HUES6 (cell line): Measurements from ENCODE around the gene SEC23B.

Experiments
- H3K27ac ChIP-seq: 2 replicates; pipeline ENCODE4 v1.7.0; 2013; ENCODE audit warnings: low read depth, mild to moderate bottlenecking, low read length, inconsistent platforms
- H3K27me3 ChIP-seq: 2 replicates; pipeline ENCODE4 v1.6.1; 2013; ENCODE audit warnings: low read length; ENCODE audit not compliant: control insufficient read depth, insufficient read depth
- H3K36me3 ChIP-seq: 2 replicates; pipeline ENCODE4 v1.6.1; 2013; ENCODE audit warnings: low read length; ENCODE audit not compliant: control insufficient read depth, insufficient read depth
- H3K4me1 ChIP-seq: 2 replicates; pipeline ENCODE4 v1.6.1; 2013; ENCODE audit warnings: low read length; ENCODE audit not compliant: control insufficient read depth, insufficient read depth
- H3K4me3 ChIP-seq: 2 replicates; pipeline ENCODE4 v1.5.1; 2013; ENCODE audit warnings: low read depth, low read length
- H3K9ac ChIP-seq: one replicate; pipeline ENCODE4 v1.6.1; 2013; ENCODE audit warnings: mild to moderate bottlenecking, low read length
- H3K9me3 ChIP-seq: 2 replicates; pipeline ENCODE4 v1.6.1; 2013; ENCODE audit warnings: low read depth, low read length; ENCODE audit not compliant: control insufficient read depth, insufficient read depth

The SEC23B gene

GRCh38 chr20:18553746-18554145, 46.0 kb downstream of the SEC23B start:
- no peak overlapping the region for H3K27ac ChIP-seq
- H3K4me3 ChIP-seq, result no peak overlapping the region
- peaks cover 75% of the 10 kb centered on the region for H3K36me3 ChIP-seq
- H3K4me1 ChIP-seq, result no peaks in the 10 kb centered on the region
- H3K9me3 ChIP-seq, result no peaks in the 10 kb centered on the region
- no peak overlapping the region for H3K9ac ChIP-seq
- H3K27me3 ChIP-seq, result no peaks in the 10 kb centered on the region

- peaks cover 20% of the 10 kb centered on the region for H3K36me3 ChIP-seq
- H3K9me3 ChIP-seq, result no peaks in the 10 kb centered on the region
- peak within 1 kb of the TSS; percentile 56; the same call in 1 of the 2 replicates for H3K27ac ChIP-seq
- H3K4me1 ChIP-seq, result no peaks in the 10 kb centered on the region
- H3K27me3 ChIP-seq, result no peaks in the 10 kb centered on the region
- H3K9ac ChIP-seq, result peak within 1 kb of the TSS; percentile 83
- H3K4me3 ChIP-seq, result peak within 1 kb of the TSS; percentile 85
Observed at GRCh38 chr20:18566892-18567738, 59.4 kb downstream of the SEC23B start, which contains the start of gene SMIM26. SMIM26 (plus strand) TSS chr20:18567432; CDS start chr20:18567479, 47 bp downstream.

- Histone ChIP-seq H3K27ac (peak overlapping the region; percentile 56; the same call in 1 of the 2 replicates), H3K4me1 (no peaks in the 10 kb centered on the region), H3K4me3 (peak overlapping the region; percentile 85), H3K36me3 (peaks cover 16% of the 10 kb centered on the region), H3K9ac (peak overlapping the region; percentile 83), H3K9me3 (no peaks in the 10 kb centered on the region), H3K27me3 (no peaks in the 10 kb centered on the region)
Observed at GRCh38 chr20:18567739-18568091, 60.0 kb downstream of the SEC23B start.

GRCh38 chr20:18571009-18571408, 63.3 kb downstream of the SEC23B start:
- peaks cover 14% of the 10 kb centered on the region for H3K36me3 ChIP-seq
- H3K4me3 ChIP-seq, result no peak overlapping the region
- H3K9ac ChIP-seq, result no peak overlapping the region
- no peaks in the 10 kb centered on the region for H3K4me1 ChIP-seq
- no peak overlapping the region for H3K27ac ChIP-seq
- H3K27me3 ChIP-seq, result no peaks in the 10 kb centered on the region
- no peaks in the 10 kb centered on the region for H3K9me3 ChIP-seq

- Histone ChIP-seq H3K4me3 (no peak overlapping the region), H3K36me3 (peaks cover 14% of the 10 kb centered on the region), H3K27me3 (no peaks in the 10 kb centered on the region), H3K9ac (no peak overlapping the region), H3K9me3 (no peaks in the 10 kb centered on the region), H3K4me1 (no peaks in the 10 kb centered on the region), H3K27ac (no peak overlapping the region)
Observed at GRCh38 chr20:18571578-18571977, 63.8 kb downstream of the SEC23B start.

- H3K4me1 ChIP-seq, result no peaks in the 10 kb centered on the region
- H3K9ac ChIP-seq, result no peak overlapping the region
- H3K27ac ChIP-seq, result no peak overlapping the region
- no peaks in the 10 kb centered on the region for H3K9me3 ChIP-seq
- no peaks in the 10 kb centered on the region for H3K36me3 ChIP-seq
- H3K27me3 ChIP-seq, result no peaks in the 10 kb centered on the region
- no peak overlapping the region for H3K4me3 ChIP-seq
Observed at GRCh38 chr20:18577942-18578341, 70.2 kb downstream of the SEC23B start.

GRCh38 chr20:18578581-18578980, 70.8 kb downstream of the SEC23B start:
- H3K4me1 ChIP-seq, result no peaks in the 10 kb centered on the region
- no peak overlapping the region for H3K4me3 ChIP-seq
- no peaks in the 10 kb centered on the region for H3K9me3 ChIP-seq
- no peaks in the 10 kb centered on the region for H3K27me3 ChIP-seq
- H3K9ac ChIP-seq, result no peak overlapping the region
- H3K36me3 ChIP-seq, result no peaks in the 10 kb centered on the region
- no peak overlapping the region for H3K27ac ChIP-seq

- Histone ChIP-seq H3K4me3 (no peak overlapping the region), H3K4me1 (peaks cover 4% of the 10 kb centered on the region), H3K36me3 (no peaks in the 10 kb centered on the region), H3K9me3 (no peaks in the 10 kb centered on the region), H3K27ac (no peak overlapping the region), H3K9ac (no peak overlapping the region), H3K27me3 (no peaks in the 10 kb centered on the region)
Observed at GRCh38 chr20:18580012-18580411, 72.3 kb downstream of the SEC23B start.

- no peaks in the 10 kb centered on the region for H3K27me3 ChIP-seq
- H3K4me1 ChIP-seq, result peaks cover 19% of the 10 kb centered on the region
- H3K9me3 ChIP-seq, result peaks cover 4% of the 10 kb centered on the region; the same call in 1 of the 2 replicates
- H3K27ac ChIP-seq, result no peak overlapping the region
- no peaks in the 10 kb centered on the region for H3K36me3 ChIP-seq
- H3K9ac ChIP-seq, result no peak overlapping the region
- no peak overlapping the region for H3K4me3 ChIP-seq
Observed at GRCh38 chr20:18585134-18585533, 77.4 kb downstream of the SEC23B start.

GRCh38 chr20:18587665-18588573, 80.2 kb downstream of the SEC23B start, which contains the start of gene DTD1:
DTD1 (plus strand) TSS chr20:18588054; CDS start chr20:18588073, 19 bp downstream.
- Histone ChIP-seq H3K27me3 (no peaks in the 10 kb centered on the region), H3K9me3 (peaks cover 4% of the 10 kb centered on the region; the same call in 1 of the 2 replicates), H3K9ac (peak within 1 kb of the TSS; percentile 84), H3K27ac (peak within 1 kb of the TSS; percentile 29; the same call in 1 of the 2 replicates), H3K4me3 (peak within 1 kb of the TSS; percentile 90), H3K4me1 (peaks cover 38% of the 10 kb centered on the region), H3K36me3 (no peaks in the 10 kb centered on the region)
